HL-60 (cell line): ENCODE results near the gene PRSS50.

Experiments used
- DNase-seq, 2 experiments: peaks; one replicate each; pipeline ENCODE4 v3.0.0-alpha.2; 2010 to 2020; ENCODE audit warnings: low read depth in 1 of 2, low spot score in 1 of 2
- H3K27ac ChIP-seq: fragments of 250-450 bp; sonication (Bioruptor Pico); replicated peaks from 2 replicates; pipeline ENCODE4 v1.5.1; 2020; ENCODE audit warnings: mild to moderate bottlenecking, moderate library complexity
- H3K27me3 ChIP-seq: fragments of 250-450 bp; sonication (Bioruptor Pico); 2 replicates; pipeline ENCODE4 v1.5.1; 2021; ENCODE audit warnings: mild to moderate bottlenecking, moderate library complexity; ENCODE audit not compliant: insufficient read depth, poor library complexity, severe bottlenecking
- H3K4me3 ChIP-seq: replicated peaks from 2 replicates; pipeline ENCODE4 v1.5.1; 2011; ENCODE audit warnings: mild to moderate bottlenecking, control low read depth, low read length; ENCODE audit not compliant: insufficient read depth
- GABPA ChIP-seq: IDR thresholded peaks from 2 replicates; pipeline ENCODE4 v1.6.1; 2012; ENCODE audit warnings: low read depth
- POLR2AphosphoS5 ChIP-seq: IDR thresholded peaks from 2 replicates; pipeline ENCODE4 v1.6.1; 2012; ENCODE audit warnings: low read depth
- SPI1 ChIP-seq: IDR thresholded peaks from 2 replicates; pipeline ENCODE4 v1.6.1; 2012; ENCODE audit warnings: low read depth, mild to moderate bottlenecking, borderline replicate concordance
- TF ChIP-seq, protein P1 (sequence below): IDR thresholded peaks from 2 replicates; pipeline ENCODE4 v1.6.1; 2012; ENCODE audit warnings: low read depth; ENCODE audit not compliant: insufficient replicate concordance
- TF ChIP-seq, protein P2 (sequence below): IDR thresholded peaks from one replicate; pipeline ENCODE4 v1.5.1; 2011; ENCODE audit warnings: low read length, control low read depth, inconsistent platforms; ENCODE audit not compliant: insufficient read depth

Gene PRSS50

GRCh38 chr3:46676601-46677410 lies 40.9 kb downstream of the PRSS50 start:
- H3K27me3 ChIP-seq, result no peaks in the 10 kb centered on the region
- TF ChIP-seq, protein P1, sequence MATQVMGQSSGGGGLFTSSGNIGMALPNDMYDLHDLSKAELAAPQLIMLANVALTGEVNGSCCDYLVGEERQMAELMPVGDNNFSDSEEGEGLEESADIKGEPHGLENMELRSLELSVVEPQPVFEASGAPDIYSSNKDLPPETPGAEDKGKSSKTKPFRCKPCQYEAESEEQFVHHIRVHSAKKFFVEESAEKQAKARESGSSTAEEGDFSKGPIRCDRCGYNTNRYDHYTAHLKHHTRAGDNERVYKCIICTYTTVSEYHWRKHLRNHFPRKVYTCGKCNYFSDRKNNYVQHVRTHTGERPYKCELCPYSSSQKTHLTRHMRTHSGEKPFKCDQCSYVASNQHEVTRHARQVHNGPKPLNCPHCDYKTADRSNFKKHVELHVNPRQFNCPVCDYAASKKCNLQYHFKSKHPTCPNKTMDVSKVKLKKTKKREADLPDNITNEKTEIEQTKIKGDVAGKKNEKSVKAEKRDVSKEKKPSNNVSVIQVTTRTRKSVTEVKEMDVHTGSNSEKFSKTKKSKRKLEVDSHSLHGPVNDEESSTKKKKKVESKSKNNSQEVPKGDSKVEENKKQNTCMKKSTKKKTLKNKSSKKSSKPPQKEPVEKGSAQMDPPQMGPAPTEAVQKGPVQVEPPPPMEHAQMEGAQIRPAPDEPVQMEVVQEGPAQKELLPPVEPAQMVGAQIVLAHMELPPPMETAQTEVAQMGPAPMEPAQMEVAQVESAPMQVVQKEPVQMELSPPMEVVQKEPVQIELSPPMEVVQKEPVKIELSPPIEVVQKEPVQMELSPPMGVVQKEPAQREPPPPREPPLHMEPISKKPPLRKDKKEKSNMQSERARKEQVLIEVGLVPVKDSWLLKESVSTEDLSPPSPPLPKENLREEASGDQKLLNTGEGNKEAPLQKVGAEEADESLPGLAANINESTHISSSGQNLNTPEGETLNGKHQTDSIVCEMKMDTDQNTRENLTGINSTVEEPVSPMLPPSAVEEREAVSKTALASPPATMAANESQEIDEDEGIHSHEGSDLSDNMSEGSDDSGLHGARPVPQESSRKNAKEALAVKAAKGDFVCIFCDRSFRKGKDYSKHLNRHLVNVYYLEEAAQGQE, result no peak
- TF ChIP-seq GABPA (no peak), SPI1 (no peak), POLR2AphosphoS5 (no peak)
- TF ChIP-seq, protein P2, sequence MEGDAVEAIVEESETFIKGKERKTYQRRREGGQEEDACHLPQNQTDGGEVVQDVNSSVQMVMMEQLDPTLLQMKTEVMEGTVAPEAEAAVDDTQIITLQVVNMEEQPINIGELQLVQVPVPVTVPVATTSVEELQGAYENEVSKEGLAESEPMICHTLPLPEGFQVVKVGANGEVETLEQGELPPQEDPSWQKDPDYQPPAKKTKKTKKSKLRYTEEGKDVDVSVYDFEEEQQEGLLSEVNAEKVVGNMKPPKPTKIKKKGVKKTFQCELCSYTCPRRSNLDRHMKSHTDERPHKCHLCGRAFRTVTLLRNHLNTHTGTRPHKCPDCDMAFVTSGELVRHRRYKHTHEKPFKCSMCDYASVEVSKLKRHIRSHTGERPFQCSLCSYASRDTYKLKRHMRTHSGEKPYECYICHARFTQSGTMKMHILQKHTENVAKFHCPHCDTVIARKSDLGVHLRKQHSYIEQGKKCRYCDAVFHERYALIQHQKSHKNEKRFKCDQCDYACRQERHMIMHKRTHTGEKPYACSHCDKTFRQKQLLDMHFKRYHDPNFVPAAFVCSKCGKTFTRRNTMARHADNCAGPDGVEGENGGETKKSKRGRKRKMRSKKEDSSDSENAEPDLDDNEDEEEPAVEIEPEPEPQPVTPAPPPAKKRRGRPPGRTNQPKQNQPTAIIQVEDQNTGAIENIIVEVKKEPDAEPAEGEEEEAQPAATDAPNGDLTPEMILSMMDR, result no peak
- DNase-seq, result no peak
- no peak overlapping the region for H3K4me3 ChIP-seq
- no peak overlapping the region for H3K27ac ChIP-seq

GRCh38 chr3:46675843-46676567 lies 41.7 kb downstream of the PRSS50 start:
- Histone ChIP-seq H3K27me3 (no peaks in the 10 kb centered on the region), H3K4me3 (no peak overlapping the region), H3K27ac (no peak overlapping the region)
- TF ChIP-seq GABPA (no peak), SPI1 (no peak), POLR2AphosphoS5 (no peak)
- TF ChIP-seq, protein P1, result no peak
- TF ChIP-seq, protein P2, result no peak
- DNase-seq, result no peak

- Histone ChIP-seq H3K27me3 (no peaks in the 10 kb centered on the region), H3K27ac (no peak overlapping the region), H3K4me3 (no peak overlapping the region)
- DNase-seq, result no peak
- TF ChIP-seq GABPA (no peak), POLR2AphosphoS5 (no peak), SPI1 (no peak)
- TF ChIP-seq, protein P1, result no peak
- TF ChIP-seq, protein P2, result no peak
Observed at GRCh38 chr3:46675426-46675825, 42.2 kb downstream of the PRSS50 start.
